HEK293 (cell line): Measurements from ENCODE around the gene SERPINE2.

ENCODE experiments used
- CTCF ChIP-seq: fragments of 450-650 bp; formaldehyde crosslinking; IDR thresholded peaks from 2 replicates; pipeline ENCODE4 v1.5.1; 2016; ENCODE audit warnings: missing biosample characterization, missing genetic modification characterization
- HOXA7 ChIP-seq: sonication (generic); formaldehyde crosslinking; IDR thresholded peaks from 2 replicates; pipeline ENCODE4 v1.8.1; 2022; ENCODE audit warnings: missing genetic modification reagents, borderline replicate concordance
- PATZ1 ChIP-seq: fragments of 450-650 bp; formaldehyde crosslinking; IDR thresholded peaks from 2 replicates; pipeline ENCODE4 v1.5.1; 2016; ENCODE audit warnings: missing biosample characterization, missing genetic modification characterization
- TCF7L2 ChIP-seq: IDR thresholded peaks from 2 replicates; pipeline ENCODE4 v1.6.1; 2011; ENCODE audit warnings: low read depth, mild to moderate bottlenecking, inconsistent platforms, low read length, moderate library complexity, borderline replicate concordance
- ZNF24 ChIP-seq: fragments of 450-650 bp; formaldehyde crosslinking; IDR thresholded peaks from 2 replicates; pipeline ENCODE4 v1.5.1; 2016; ENCODE audit warnings: missing biosample characterization, missing genetic modification characterization
- ZNF324 ChIP-seq: fragments of 450-650 bp; formaldehyde crosslinking; IDR thresholded peaks from 2 replicates; pipeline ENCODE4 v1.5.1; 2016; ENCODE audit warnings: missing biosample characterization, missing genetic modification characterization
- ZNF501 ChIP-seq: fragments of 450-650 bp; formaldehyde crosslinking; IDR thresholded peaks from 2 replicates; pipeline ENCODE4 v1.5.1; 2016; ENCODE audit warnings: missing biosample characterization, missing genetic modification characterization
- ZNF660 ChIP-seq: fragments of 450-650 bp; IDR thresholded peaks from 2 replicates; pipeline ENCODE4 v1.5.1; 2018; ENCODE audit warnings: missing biosample characterization, mild to moderate bottlenecking, missing genetic modification characterization
- ZNF707 ChIP-seq: fragments of 450-650 bp; formaldehyde crosslinking; IDR thresholded peaks from 2 replicates; pipeline ENCODE4 v1.5.1; 2016; ENCODE audit warnings: missing biosample characterization, missing genetic modification characterization
- ZSCAN4 ChIP-seq: fragments of 450-650 bp; formaldehyde crosslinking; IDR thresholded peaks from 2 replicates; pipeline ENCODE4 v1.5.1; 2017; ENCODE audit warnings: missing biosample characterization, missing genetic modification characterization

GRCh38 chr2:223969315-223969714, 69.8 kb downstream of the SERPINE2 start:
- TF ChIP-seq ZNF324 (tag by site-specific recombination) (no peak), ZNF707 (tag by site-specific recombination) (no peak), CTCF (no peak), ZNF660 (tag by site-specific recombination) (no peak), HOXA7 (CRISPR knock-in tag) (no peak), PATZ1 (no peak), ZNF501 (tag by site-specific recombination) (no peak), ZSCAN4 (no peak), TCF7L2 (no peak), ZNF24 (tag by site-specific recombination) (no peak)
